ENCODE measurements around the gene BMP6.

BMP6 gene

GRCh38 chr6:7798751-7799150, 72.9 kb downstream of the BMP6 start:
- no peak overlapping the region for H3K4me3 ChIP-seq (ENCODE audit: control insufficient read depth, low read depth, low read length)
- no peak for TF ChIP-seq CTCF (IDR thresholded peaks at IDR 0.05; ENCODE audit: control insufficient read depth, insufficient read depth, low read depth, low read length, missing control alignments)
- no peak for DNase-seq (ENCODE audit: low read depth)

- no peak for TF ChIP-seq CTCF (IDR thresholded peaks at IDR 0.05; ENCODE audit: control insufficient read depth, insufficient read depth, low read depth, low read length, missing control alignments)
- H3K4me3 ChIP-seq (ENCODE audit: control insufficient read depth, low read depth, low read length) = no peak overlapping the region
- DNase-seq (ENCODE audit: low read depth) = no peak
Observed at GRCh38 chr6:7802662-7803061, 76.8 kb downstream of the BMP6 start.

- no peak for DNase-seq (ENCODE audit: low read depth)
Observed at GRCh38 chr6:7803214-7803613, 77.3 kb downstream of the BMP6 start.

GRCh38 chr6:7805078-7805849, 79.4 kb downstream of the BMP6 start:
- H3K4me3 ChIP-seq (ENCODE audit: control insufficient read depth, low read depth, low read length) = no peak overlapping the region
- TF ChIP-seq CTCF (IDR thresholded peaks at IDR 0.05; ENCODE audit: control insufficient read depth, insufficient read depth, low read depth, low read length, missing control alignments) = no peak
- no peak for DNase-seq (ENCODE audit: low read depth)

More at GRCh38 chr6:7803214-7803613, 77.3 kb downstream of the BMP6 start:
- no peak overlapping the region for H3K4me3 ChIP-seq (ENCODE audit: control insufficient read depth, low read depth, low read length)
- no peak for TF ChIP-seq CTCF (IDR thresholded peaks at IDR 0.05; ENCODE audit: control insufficient read depth, insufficient read depth, low read depth, low read length, missing control alignments)

- no peak for DNase-seq (ENCODE audit: low read depth)
- H3K4me3 ChIP-seq (ENCODE audit: control insufficient read depth, low read depth, low read length) = no peak overlapping the region
- TF ChIP-seq CTCF (IDR thresholded peaks at IDR 0.05; ENCODE audit: control insufficient read depth, insufficient read depth, low read depth, low read length, missing control alignments) = no peak
Observed at GRCh38 chr6:7805850-7806214, 79.9 kb downstream of the BMP6 start.

- H3K4me3 ChIP-seq (ENCODE audit: control insufficient read depth, low read depth, low read length) = no peak overlapping the region
- DNase-seq (ENCODE audit: low read depth) = no peak
- no peak for TF ChIP-seq CTCF (IDR thresholded peaks at IDR 0.05; ENCODE audit: control insufficient read depth, insufficient read depth, low read depth, low read length, missing control alignments)
Observed at GRCh38 chr6:7806711-7807110, 80.8 kb downstream of the BMP6 start.

All from AG09309 (cell line).